T-helper 2 cell (primary cell): Measurements from ENCODE around the gene IQSEC3.
"Not testable (repeated sequence)": the region's sequence is repeated elsewhere in the genome, so short reads cannot be mapped to it uniquely, and the experiment has no call there.

Source experiments
- DNase-seq, 5 experiments: peaks; one replicate each; pipeline versions ENCODE4 v3.0.0 to v3.0.0-alpha.2; 2012 to 2022

IQSEC3 gene

GRCh38 chr12:180445-180844, 113.9 kb downstream of the IQSEC3 start:
- DNase-seq = peak in 1 of 5 experiments; percentile 34

- DNase-seq = no peak
Observed at GRCh38 chr12:181921-182320, 115.4 kb downstream of the IQSEC3 start.

DNA sequence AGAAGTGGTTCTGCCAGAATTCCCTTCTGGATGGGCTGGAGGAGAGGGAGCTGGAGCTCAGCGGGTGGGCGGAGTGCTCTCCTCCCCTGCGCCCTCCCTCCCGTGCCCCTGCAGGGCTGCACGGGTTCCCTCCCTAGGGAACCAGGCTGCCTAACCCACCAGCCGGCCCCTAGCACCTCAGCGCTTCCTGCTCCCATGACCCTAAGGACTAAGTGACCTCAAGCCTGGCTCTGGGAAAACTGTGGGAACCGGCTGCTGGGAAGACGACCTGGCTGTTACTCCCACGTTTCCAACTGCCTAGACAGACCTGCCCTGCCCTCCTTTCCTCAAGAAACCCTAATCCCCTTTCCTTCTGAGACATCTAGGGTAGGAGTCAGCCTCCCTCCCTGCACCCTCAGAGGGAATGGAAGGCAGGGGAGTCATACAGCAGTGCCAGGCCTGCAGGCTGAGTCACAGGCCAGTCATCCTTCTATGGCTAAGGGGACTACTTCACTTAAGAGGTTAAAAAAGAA, 115.9 kb downstream of the IQSEC3 start:
- no peak for DNase-seq

DNA sequence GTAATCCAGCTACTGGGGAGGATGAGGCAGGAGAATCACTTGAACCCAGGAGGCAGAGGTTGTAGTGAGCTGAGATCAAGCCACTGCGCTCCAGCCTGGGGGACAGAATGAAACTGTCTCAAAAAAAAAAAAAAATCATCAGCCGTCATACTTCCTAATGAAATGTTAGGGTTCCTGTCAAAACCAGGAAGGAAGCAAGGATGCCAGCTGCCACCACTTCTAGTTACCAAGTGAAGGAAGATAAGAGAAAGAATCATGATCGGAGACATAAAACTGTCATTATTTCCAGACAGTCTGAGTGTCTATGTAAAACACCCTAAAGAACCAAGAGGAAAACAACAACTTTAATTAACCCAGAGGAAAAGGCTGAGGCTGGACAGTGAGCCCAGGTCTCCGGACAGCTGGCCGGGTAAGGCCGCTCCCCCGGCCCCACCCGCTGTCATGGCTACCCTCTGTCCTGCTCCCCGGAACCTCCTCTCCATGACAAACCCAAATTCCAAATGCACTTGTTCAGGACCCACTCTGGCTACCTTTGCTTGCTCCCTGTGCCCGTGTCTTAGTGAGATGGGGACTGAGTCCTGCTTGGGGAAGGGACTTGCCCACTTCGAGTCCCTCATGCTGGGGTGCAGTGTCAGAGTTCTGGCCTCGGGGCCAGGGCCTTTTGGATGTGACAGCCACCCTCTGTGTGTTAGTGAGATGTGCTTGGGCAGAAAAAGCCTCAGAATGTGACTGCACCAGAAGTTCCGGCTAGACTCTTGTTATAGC, 118.4 kb downstream of the IQSEC3 start:
- no peak for DNase-seq

DNA sequence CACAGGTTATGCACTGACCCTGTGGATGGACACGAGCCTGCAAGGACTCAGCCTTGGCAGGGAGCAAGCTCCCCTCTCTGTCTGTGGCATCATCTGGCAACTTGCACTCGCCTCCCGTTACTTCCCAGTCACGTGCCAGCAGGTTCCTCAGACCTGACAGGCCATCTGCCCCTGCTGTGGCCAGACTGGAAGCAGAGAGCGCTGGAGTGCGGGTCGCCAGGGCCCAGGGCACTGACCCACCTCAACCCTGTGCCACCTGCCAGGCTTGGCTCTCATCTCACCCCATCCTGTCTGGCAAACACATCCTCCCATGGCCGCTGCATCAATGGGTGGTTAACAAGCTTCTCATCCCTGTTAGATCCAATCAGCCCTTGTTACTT, 119.0 kb downstream of the IQSEC3 start:
- DNase-seq = no peak

GRCh38 chr12:186006-186625, 119.5 kb downstream of the IQSEC3 start:
- no peak for DNase-seq

DNA sequence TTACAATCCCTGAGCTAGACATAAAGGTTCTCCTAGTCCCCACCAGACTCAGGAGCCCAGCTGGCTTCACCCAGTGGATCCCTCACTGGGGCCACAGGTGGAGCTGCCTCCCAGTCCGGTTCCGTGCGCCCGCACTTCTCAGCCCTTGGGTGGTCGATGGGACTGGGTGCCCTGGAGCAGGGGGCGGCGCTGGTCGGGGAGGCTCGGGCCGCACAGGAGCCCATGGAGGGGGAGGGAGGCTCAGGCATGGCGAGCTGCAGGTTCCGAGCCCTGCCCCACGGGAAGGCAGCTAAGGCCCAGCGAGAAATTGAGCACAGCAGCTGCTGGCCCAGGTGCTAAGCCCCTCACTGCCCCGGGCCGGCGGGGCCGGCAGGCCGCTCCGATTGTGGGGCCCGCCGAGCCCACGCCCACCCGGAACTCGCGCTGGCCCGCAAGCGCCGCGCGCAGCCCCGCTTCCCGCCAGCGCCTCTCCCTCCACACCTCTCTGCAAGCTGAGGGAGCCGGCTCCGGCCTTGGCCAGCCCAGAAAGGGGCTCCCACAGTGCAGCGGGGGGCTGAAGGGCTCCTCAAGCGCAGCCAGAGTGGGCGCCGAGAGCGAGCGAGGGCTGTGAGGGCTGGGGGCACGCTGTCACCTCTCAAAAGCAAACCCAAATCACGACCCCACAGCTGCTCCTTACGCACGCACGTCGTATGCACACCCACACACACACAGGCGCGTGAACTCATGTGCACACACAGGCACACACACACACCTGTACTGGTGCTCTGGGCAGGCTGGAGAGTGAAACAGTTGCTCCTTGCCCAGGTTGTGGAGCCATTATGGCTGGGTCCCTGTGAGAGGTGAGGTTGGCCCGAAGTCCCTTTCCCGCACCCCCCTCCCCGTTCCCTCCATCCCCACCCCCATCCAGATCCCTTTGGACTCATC, 121.7 kb downstream of the IQSEC3 start:
- DNase-seq = not testable (repeated sequence)

DNA sequence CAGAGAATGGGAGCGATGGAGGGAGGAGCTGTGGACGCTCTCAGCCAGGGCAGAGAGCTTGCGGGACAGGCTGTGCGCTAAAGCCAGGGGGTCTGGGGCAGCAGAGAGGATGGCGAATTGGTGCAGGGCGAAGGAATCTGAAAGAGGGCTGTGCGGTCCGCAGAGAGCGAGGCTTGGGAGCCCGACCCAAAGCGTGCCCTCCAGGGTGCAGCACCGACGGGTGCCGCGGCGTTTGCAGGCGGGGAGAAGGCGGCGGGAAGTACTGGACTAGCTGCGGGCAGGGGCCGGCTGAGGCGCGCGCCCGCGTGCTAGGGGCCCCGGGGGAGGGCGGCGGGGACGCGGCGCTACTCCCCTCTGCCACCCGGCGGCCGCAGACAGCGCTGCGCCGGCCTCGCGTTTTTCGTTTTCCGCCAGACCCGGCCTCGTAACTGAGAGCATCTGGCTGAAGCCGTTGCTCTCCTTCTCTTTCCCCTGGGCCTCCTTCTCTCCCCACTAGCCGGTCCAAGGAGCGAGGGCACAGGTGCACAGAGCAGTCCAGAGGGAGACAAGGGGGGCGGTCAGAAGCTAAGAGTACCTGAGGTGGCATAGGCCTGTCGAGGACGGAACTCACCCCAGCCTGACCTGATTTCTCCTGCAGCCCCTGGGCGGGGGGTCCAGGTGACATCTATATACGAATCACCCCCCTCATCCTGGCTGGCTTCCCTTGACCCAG, 122.5 kb downstream of the IQSEC3 start:
- peak in 1 of 5 experiments; percentile 59 for DNase-seq

DNA sequence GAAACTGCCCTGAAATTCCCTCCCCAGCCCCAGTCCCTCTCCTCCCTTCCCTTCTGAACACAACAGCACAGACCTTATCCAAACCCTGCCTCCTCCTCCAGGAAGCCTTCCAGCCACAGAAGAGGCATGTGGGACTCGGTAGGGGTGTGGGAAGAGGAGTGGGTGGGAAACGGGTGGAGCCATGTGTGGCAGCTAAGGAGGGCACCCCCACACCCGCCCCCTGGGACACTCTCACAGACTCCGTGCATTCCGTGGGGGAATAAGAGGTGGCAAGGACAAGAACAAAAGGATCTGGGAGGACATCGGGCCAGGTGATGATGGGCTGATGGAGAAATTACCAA, 123.0 kb downstream of the IQSEC3 start:
- no peak for DNase-seq

DNA sequence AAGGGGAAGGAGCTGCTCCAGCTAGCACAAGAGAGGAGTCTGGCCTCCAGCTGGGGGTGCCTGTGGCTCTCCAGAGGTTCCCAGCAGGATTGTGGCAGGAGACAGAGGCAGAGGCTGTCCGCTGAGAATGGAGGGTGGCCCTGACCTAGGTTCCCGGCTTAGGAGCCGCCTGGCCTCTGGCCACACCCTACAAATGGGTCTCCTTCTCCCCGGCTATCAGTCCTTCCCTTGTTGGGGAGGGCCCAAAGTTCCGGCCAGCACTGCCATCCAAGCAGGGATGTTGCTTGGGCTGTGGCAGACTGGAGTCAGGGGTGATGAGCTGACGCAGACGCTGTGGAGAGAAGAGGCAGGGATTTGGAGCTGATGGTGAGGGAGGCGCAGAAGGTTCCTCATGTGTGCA, 124.3 kb downstream of the IQSEC3 start:
- DNase-seq = no peak

DNA sequence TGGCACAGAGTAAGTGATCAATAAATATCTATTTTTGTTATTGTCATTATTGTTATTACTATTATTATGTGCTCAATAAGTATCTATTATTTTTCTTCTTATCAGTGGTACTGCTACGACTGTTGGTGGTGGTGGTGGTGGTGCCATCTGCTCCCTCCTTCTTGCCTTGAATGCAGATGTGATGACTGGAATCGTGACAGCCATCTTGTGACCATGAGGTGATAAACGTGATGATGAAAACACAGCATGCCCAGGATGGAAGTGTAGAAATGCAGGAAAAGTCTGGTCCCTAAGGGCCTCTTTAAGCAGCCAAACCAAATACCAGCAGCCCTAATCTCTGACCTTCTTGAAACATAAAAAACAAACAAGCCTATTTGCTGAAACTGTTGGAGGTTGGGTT, 125.0 kb downstream of the IQSEC3 start:
- no peak for DNase-seq

DNA sequence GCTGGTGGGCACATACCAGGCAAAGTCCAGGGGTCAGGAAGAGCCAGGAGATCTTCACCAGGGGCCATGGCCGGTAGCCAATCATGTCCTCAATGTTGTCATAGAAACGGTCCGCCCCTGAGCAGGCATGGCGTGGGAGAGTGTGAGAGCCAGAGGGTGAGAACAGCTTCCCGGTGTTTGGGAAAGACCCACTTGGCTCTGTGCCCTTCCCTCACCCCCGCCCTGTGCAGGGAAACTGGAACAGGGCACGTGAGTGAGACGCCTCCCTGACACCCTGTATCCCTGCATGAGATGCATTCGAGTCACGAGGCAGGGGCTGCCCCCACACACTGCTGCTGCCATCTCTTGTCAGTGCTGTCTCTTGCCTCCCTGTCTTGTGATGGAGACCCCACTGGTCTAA, 126.7 kb downstream of the IQSEC3 start:
- DNase-seq = no peak

- DNase-seq = no peak
Observed at GRCh38 chr12:194276-194675, 127.7 kb downstream of the IQSEC3 start.

GRCh38 chr12:195156-195555, 128.6 kb downstream of the IQSEC3 start:
- no peak for DNase-seq

DNA sequence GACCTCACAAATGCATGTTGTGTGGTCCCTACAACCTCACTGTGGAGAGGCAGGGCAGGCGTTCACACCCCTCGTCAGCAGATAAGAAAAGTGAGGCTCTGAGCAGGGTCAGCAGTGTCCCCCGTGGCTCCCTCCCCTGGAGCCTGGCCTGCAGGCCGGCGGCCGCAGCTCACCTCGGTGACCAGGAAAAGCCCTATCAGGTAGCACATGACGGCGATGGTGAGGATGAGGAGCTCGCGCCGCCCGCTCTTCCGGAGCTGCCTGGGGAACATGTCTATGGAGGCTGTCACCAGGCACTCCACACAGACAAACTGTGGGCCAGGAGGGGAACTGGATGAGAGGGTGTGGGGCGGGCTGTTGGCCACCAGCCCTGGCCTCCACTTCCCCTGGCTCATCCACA, 129.4 kb downstream of the IQSEC3 start:
- DNase-seq = no peak

DNA sequence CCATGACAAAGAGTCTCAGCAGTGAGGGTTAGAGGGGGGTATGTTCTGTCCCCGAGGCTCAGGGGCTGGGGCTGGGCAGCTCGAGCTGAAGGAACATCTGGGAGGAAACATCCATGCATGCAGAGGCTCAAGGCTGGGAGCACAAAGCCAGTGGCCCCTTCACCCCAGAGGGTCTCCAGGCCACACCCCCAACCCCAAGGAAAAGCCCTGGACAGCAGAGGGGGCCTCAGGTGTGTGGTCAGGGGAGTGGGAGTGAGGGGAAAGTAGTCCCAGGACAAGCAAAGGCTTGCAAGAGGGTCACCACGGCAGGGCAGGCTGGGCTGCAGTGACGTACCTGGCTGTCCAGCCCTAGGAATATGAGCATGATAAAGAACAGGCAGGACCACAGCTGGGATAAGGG, 129.9 kb downstream of the IQSEC3 start:
- no peak for DNase-seq

- DNase-seq = no peak
Observed at GRCh38 chr12:197347-197746, 130.8 kb downstream of the IQSEC3 start.

- DNase-seq = no peak
Observed at GRCh38 chr12:197911-198695, 131.5 kb downstream of the IQSEC3 start.

DNA sequence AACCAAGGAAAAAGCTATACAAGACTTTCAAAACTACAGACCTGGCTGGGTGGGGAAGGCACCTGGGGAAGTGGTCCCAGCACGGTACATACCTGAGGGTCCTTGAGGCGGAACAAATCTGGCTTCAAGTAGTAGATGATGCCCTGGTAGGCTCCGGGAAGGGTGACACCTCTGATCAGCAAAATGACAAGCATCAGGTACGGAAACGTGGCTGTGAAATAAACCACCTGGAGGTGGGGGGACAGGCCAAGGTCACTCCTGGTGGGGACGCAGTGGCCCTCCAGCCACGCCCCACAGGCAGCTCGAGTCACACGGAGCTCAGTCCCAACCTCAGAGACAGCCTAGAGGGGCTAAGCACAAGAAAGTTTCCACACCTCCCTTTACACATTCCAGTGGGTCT, 132.1 kb downstream of the IQSEC3 start:
- no peak for DNase-seq

- no peak for DNase-seq
Observed at GRCh38 chr12:201361-201760, 134.8 kb downstream of the IQSEC3 start.

DNA sequence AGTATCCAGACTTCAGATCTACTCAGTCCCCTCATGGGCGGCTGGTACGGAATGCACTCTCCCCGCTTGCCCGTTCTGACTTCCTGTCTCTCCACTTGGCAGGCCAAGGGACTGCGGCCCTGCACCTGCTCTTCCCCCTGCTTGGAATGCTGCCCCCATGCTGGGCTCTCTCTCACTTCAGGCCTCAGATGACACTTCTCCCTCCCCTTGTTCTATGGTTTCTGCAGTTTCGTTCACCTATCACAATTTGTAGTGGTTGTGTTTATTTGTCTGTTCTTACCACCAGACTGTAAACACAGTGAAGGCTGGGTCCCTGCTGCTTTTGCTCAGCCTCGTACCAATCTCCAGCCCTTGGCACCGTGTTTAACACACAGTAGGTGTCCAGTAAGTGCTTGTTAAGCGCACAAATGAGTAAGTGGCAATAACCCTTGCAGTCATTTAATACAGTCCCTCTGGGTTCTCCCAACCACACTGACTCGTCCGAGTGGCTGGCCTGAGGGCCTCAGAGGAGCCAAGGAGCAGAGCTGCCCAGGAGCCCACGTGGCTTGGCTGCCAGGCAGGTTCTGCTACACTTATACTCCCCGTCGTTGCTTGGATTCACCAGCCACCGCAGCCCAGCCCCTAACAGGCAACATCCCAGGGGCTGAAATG, 135.6 kb downstream of the IQSEC3 start:
- DNase-seq = no peak
